NB4 (cell line): ENCODE measurements around the gene RAB20.

ENCODE experiments used
- DNase-seq: peaks from one replicate; pipeline ENCODE4 v3.0.0; 2010; ENCODE audit warnings: low read depth
- H3K4me3 ChIP-seq: one replicate; pipeline ENCODE4 v1.5.1; 2011; ENCODE audit warnings: mild to moderate bottlenecking, low read depth, low read length, moderate library complexity
- MYC ChIP-seq: IDR thresholded peaks from 2 replicates; pipeline ENCODE4 v1.6.1; 2011; ENCODE audit warnings: low read depth, low read length
- POLR2A ChIP-seq: IDR thresholded peaks from 2 replicates; pipeline ENCODE4 v1.6.1; 2011; ENCODE audit warnings: mild to moderate bottlenecking; ENCODE audit not compliant: insufficient read length; ENCODE audit errors: extremely low read depth
- TF ChIP-seq, protein P1 (sequence below): IDR thresholded peaks from one replicate; pipeline ENCODE4 v1.5.1; 2012; ENCODE audit warnings: low read depth, low read length
- TF ChIP-seq, protein P2 (sequence below): IDR thresholded peaks from 2 replicates; pipeline ENCODE4 v1.6.1; 2011; ENCODE audit warnings: low read depth, low read length

RAB20 gene

DNA sequence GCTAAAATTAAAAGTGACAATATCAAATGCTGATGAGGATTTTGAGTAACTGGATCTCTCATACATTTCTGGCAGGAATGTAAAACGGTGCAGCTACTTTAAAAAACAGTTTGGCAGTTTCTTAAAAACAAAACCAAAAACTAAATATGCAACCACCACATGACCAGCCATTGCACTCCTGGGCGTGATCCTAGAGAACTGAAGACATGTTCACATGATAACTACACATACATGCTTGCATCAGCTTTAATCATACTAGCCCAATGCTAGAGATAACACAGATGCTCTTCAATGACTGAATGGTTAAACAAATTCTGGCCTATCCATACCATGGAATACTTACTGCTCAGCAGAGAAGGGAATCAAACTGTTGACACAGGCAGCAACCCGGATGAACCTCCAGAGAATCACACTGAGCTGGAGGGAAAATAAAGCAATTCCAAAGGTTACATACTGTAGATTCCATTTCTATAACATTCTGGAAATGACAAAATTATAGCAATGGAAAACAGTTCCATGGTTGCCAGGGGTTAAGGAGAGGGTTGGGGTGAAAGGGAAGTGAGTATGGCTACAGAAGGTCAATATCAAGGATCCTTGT is 28.4 kb upstream of the RAB20 start:
- TF ChIP-seq POLR2A: no peak
- TF ChIP-seq, protein P1, sequence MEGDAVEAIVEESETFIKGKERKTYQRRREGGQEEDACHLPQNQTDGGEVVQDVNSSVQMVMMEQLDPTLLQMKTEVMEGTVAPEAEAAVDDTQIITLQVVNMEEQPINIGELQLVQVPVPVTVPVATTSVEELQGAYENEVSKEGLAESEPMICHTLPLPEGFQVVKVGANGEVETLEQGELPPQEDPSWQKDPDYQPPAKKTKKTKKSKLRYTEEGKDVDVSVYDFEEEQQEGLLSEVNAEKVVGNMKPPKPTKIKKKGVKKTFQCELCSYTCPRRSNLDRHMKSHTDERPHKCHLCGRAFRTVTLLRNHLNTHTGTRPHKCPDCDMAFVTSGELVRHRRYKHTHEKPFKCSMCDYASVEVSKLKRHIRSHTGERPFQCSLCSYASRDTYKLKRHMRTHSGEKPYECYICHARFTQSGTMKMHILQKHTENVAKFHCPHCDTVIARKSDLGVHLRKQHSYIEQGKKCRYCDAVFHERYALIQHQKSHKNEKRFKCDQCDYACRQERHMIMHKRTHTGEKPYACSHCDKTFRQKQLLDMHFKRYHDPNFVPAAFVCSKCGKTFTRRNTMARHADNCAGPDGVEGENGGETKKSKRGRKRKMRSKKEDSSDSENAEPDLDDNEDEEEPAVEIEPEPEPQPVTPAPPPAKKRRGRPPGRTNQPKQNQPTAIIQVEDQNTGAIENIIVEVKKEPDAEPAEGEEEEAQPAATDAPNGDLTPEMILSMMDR: no peak
- TF ChIP-seq MYC: no peak
- TF ChIP-seq, protein P2, sequence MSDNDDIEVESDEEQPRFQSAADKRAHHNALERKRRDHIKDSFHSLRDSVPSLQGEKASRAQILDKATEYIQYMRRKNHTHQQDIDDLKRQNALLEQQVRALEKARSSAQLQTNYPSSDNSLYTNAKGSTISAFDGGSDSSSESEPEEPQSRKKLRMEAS: no peak
- H3K4me3 ChIP-seq: no peak overlapping the region
- no peak for DNase-seq

DNA sequence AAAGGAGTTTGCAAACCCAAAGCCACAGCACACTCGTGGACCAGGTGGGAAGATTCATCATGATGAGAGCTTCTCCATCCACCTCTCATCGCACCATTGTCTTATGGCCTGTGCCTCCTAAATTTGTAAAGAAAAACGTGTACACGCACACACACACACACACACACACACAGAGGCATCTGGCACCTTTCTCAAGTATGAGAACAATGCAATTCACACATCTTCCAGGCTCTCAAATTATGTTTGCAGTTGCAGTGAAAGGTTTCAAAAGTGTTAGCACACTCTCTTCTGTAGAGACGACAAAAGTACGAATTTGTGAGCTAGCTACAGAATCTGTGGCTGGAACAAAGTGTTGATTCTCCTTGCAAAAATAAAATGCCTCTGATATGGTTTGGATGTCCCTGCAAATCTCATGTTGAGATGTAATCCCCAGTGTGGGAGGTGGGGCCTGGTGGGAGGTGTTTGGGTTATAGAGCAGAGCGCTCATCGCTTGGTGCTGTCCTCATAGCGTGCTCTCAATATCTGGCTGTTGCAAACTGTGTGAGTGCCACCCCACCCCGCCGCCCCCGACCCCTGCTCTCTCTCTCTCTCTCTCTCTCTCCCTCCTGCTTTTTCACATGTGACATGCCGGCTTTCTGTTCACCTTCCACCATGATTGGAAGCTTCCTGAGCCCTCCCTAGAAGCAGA is 21.8 kb upstream of the RAB20 start:
- no peak for DNase-seq
- TF ChIP-seq POLR2A (no peak), MYC (no peak)
- TF ChIP-seq, protein P1: no peak
- TF ChIP-seq, protein P2: no peak
- H3K4me3 ChIP-seq: no peak overlapping the region

DNA sequence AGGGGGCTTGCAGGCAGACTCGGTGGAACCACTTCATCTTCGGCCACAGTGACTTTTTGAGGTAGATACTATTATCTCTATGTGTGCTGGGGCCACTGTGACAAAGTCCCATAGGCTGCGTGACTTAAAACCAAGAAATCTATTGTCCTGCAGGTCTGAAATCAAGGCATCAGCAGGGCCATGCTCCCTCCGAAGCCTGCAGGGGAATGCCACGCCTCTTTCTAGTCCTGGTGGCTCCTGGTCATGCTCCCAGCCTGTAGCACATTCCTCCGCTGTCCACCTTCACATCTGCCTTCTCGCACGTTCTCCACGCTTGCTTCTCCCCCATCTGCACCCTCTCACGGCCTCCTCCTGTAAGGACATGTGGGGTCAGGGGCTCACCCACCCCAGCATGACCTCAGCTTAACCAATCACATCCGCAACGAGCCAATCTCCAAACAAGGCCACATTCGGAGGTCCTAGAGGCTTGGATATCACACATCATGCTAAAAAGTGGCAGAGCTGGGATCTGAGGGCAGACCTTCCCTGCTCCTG is 21.0 kb upstream of the RAB20 start:
- no peak overlapping the region for H3K4me3 ChIP-seq
- no peak for TF ChIP-seq POLR2A
- TF ChIP-seq MYC: no peak
- TF ChIP-seq, protein P1: no peak
- TF ChIP-seq, protein P2: no peak
- no peak for DNase-seq

DNA sequence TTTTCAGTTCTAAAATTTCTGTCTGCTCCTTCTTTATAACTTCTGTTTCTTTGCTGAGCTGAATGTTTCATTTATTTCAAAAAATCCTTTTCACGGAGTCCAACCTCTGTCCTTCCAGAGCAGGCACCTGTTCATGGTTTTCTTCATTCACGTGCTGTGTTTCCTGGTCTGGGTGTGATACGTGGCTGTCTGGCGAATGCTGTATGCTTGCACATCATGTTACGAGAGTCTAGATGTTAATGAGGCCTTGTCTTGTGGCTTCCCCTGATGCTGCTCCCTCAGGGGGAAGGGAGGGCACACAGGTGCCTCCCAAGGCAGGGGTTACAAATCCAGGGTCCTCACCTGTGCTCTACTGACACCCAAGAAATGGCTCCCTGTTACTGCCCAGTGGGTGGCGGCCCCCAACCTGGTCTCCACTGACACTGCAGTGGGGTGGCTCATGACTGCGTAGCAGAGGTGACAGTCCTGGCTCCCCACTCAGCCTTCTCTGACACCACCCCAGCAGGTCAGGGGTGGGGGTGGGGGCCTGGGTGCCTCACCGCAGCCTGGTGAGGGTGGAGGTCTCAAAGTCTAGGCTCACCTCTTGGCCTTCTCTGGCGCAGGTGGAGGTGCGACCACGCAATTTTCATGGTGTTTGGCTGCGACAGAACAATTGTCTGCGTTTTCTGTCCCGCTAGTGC is 20.1 kb upstream of the RAB20 start:
- no peak overlapping the region for H3K4me3 ChIP-seq
- DNase-seq: no peak
- TF ChIP-seq, protein P2: no peak
- TF ChIP-seq MYC: no peak
- TF ChIP-seq POLR2A: no peak
- TF ChIP-seq, protein P1: no peak

DNA sequence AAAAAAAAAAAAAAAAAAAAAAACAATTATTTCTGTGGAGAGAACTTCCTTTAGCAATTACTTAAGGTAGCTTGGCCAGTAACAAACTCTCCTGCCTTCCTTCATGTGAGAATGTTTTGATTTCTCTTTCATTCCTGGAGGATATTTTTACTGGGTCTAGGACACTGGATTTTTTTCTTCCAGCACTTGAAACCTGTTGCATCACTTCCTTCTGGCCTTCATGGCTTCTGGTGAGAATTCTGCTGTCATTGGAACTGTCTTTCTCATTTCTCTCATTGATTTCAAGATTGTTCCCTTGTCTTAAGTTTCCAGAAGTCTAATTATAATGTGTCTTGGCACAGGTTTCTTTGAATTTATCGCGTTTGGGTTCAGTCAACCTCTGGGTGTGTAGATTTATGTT is 19.3 kb upstream of the RAB20 start:
- DNase-seq: no peak

More for the DNA sequence above, 19.3 kb upstream of the RAB20 start:
- H3K4me3 ChIP-seq: no peak overlapping the region
- TF ChIP-seq POLR2A (no peak), MYC (no peak)
- TF ChIP-seq, protein P1: no peak
- TF ChIP-seq, protein P2: no peak
